Neural cell (in vitro differentiated cells): Measurements from ENCODE around the gene SLC25A52. TPM values are rescaled to one million over a fixed set of nuclear protein-coding genes. Genes with fewer than 3 reads are reported as not detected.
A peak's percentile ranks its signal among the peaks of the same experiment; 100 is the strongest.

ENCODE experiments used
- H2AFZ ChIP-seq: fragments of 200-600, 300-800 bp; sonication (generic), shearing (Covaris generic); 2 replicates; pipeline ENCODE4 v1.6.0; 2014; ENCODE audit warnings: low read depth, mild to moderate bottlenecking, antibody characterized with exemption, low read length, moderate library complexity
- H3F3A ChIP-seq: fragments of 200-600 bp; shearing (Covaris generic); 2 replicates; pipeline ENCODE4 v1.6.1; 2016; ENCODE audit warnings: mild to moderate bottlenecking, moderate library complexity, mixed read lengths, antibody characterized with exemption, low read length; ENCODE audit not compliant: insufficient read depth, poor library complexity, severe bottlenecking
- H3K27ac ChIP-seq: fragments of 200-600, 300-800 bp; sonication (generic), shearing (Covaris generic); 2 replicates; pipeline ENCODE4 v1.5.1; 2014; ENCODE audit warnings: mild to moderate bottlenecking, low read length, moderate library complexity
- H3K27me3 ChIP-seq: fragments of 300-800, 200-600 bp; sonication (generic), shearing (Covaris generic); 2 replicates; pipeline ENCODE4 v1.6.0; 2014; ENCODE audit warnings: mild to moderate bottlenecking, low read depth, low read length, moderate library complexity; ENCODE audit not compliant: insufficient read depth
- H3K36me3 ChIP-seq: fragments of 300-800, 200-600 bp; sonication (generic), shearing (Covaris generic); 2 replicates; pipeline ENCODE4 v1.5.1; 2014; ENCODE audit warnings: mild to moderate bottlenecking, antibody characterized with exemption, low read length, moderate library complexity; ENCODE audit not compliant: insufficient read depth
- H3K4me2 ChIP-seq: fragments of 300-800, 200-600 bp; sonication (generic), shearing (Covaris generic); 2 replicates; pipeline ENCODE4 v1.6.0; 2014; ENCODE audit warnings: mild to moderate bottlenecking, low read length
- H3K4me3 ChIP-seq: fragments of 300-800, 200-600 bp; sonication (generic), shearing (Covaris generic); 2 replicates; pipeline ENCODE4 v1.5.1; 2014; ENCODE audit warnings: mild to moderate bottlenecking, low read length, moderate library complexity
- H3K79me2 ChIP-seq: fragments of 200-600 bp; shearing (Covaris generic); replicated peaks from 2 replicates; pipeline ENCODE4 v1.6.0; 2014; ENCODE audit warnings: mild to moderate bottlenecking, low read length, moderate library complexity; ENCODE audit not compliant: insufficient read depth
- H3K9ac ChIP-seq: fragments of 300-800, 200-600 bp; sonication (generic), shearing (Covaris generic); 2 replicates; pipeline ENCODE4 v1.6.1; 2016; ENCODE audit warnings: mild to moderate bottlenecking, low read length, mixed read lengths
- H3K9me2 ChIP-seq: fragments of 200-600 bp; shearing (Covaris generic); 2 replicates; pipeline ENCODE4 v1.6.1; 2016; ENCODE audit warnings: mild to moderate bottlenecking, low read length, mixed read lengths; ENCODE audit not compliant: insufficient read depth
- H3K9me3 ChIP-seq: fragments of 200-600, 300-800 bp; sonication (generic), shearing (Covaris generic); 2 replicates; pipeline ENCODE4 v1.6.1; 2016; ENCODE audit warnings: mild to moderate bottlenecking, mixed run types, low read length, moderate library complexity, mixed read lengths
- H4K20me1 ChIP-seq: fragments of 200-600 bp; shearing (Covaris generic); 2 replicates; pipeline ENCODE4 v1.6.1; 2016; ENCODE audit warnings: mild to moderate bottlenecking, mixed run types; ENCODE audit not compliant: insufficient read depth
- EP300 ChIP-seq: fragments of 450-650 bp; conservative IDR thresholded peaks from 2 replicates; pipeline ENCODE4 v1.6.1; 2014; ENCODE audit warnings: antibody characterized with exemption, mild to moderate bottlenecking, moderate library complexity; ENCODE audit not compliant: poor library complexity, severe bottlenecking
- EZH2 ChIP-seq: fragments of 200-600, 300-800 bp; shearing (Covaris generic), sonication (generic); IDR thresholded peaks from 2 replicates; pipeline ENCODE4 v1.6.1; 2014; ENCODE audit warnings: antibody characterized with exemption, low read length, borderline replicate concordance, mild to moderate bottlenecking; ENCODE audit not compliant: insufficient read depth, poor library complexity, severe bottlenecking
- MXI1 ChIP-seq: fragments of 450-650 bp; conservative IDR thresholded peaks from 2 replicates; pipeline ENCODE4 v1.6.1; 2014; ENCODE audit warnings: antibody characterized with exemption, mild to moderate bottlenecking; ENCODE audit not compliant: poor library complexity, severe bottlenecking
- POLR2AphosphoS5 ChIP-seq: IDR thresholded peaks from 2 replicates; pipeline ENCODE4 v1.6.1; 2012
- RAD21 ChIP-seq: fragments of 450-650 bp; conservative IDR thresholded peaks from 2 replicates; pipeline ENCODE4 v1.6.1; 2014; ENCODE audit warnings: antibody characterized with exemption, mild to moderate bottlenecking, moderate library complexity
- SMC3 ChIP-seq: fragments of 450-650 bp; conservative IDR thresholded peaks from 2 replicates; pipeline ENCODE4 v1.6.1; 2014; ENCODE audit warnings: antibody characterized with exemption, mild to moderate bottlenecking, moderate library complexity; ENCODE audit not compliant: poor library complexity
- TAF1 ChIP-seq: IDR thresholded peaks from 2 replicates; pipeline ENCODE4 v1.6.1; 2012; ENCODE audit warnings: low read depth
- polyA plus RNA-seq: library from polyadenylated mRNA; depleted of rRNA; stranded (reverse); fragments of >200 nt; gene quantifications from 2 replicates; pipeline ENCODE4 v1.2.3, GENCODE V29; 2014
- TF ChIP-seq, protein P1 (sequence below): fragments of 450-650 bp; IDR thresholded peaks from 2 replicates; pipeline ENCODE4 v1.5.1; 2014; ENCODE audit warnings: antibody characterized with exemption, mild to moderate bottlenecking, moderate library complexity; ENCODE audit not compliant: poor library complexity, severe bottlenecking
- TF ChIP-seq, protein P2 (sequence below): IDR thresholded peaks from 2 replicates; pipeline ENCODE4 v1.6.1; 2012; ENCODE audit warnings: borderline replicate concordance

SLC25A52 gene
- polyA plus RNA-seq, 1 donor from 2014 or later = not detected

DNA sequence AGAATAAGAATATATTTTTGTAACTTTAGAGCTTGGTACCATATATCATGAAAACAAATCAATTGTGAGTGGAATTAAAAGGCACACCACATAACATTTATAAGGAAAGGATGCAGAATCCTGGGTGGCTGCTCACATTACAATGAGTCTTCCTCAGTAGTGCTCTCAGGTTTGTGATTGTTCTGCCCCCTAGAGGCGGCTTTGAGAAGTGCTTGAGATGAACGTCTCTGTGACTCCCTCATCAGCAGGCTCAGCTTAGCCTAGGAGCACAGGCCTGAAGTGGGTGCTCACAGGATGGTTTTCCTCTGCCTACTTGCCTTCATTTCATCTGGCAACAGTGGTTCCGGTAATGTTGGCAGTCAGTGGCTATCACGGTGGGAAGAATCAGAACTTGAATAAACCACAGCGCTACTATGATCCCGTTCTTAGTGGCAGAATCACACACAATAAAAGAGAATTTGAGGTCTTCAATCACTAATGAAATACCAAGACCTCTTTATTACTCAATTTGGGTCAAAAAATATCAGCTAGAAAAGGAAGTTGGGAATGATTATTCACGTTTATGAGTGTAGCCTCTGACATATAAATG, 38.2 kb downstream of the SLC25A52 start:
- Histone ChIP-seq H3K4me2 (no peak overlapping the region), H3K4me3 (no peak overlapping the region), H3K9me2 (no peaks in the 10 kb centered on the region), H4K20me1 (no peaks in the 10 kb centered on the region), H3K9me3 (no peaks in the 10 kb centered on the region), H3K9ac (no peak overlapping the region), H2AFZ (no peak overlapping the region), H3F3A (no peaks in the 10 kb centered on the region), H3K27ac (no peak overlapping the region), H3K27me3 (no peaks in the 10 kb centered on the region), H3K36me3 (no peaks in the 10 kb centered on the region), H3K79me2 (no peaks in the 10 kb centered on the region)
- TF ChIP-seq POLR2AphosphoS5 (no peak), MXI1 (no peak), RAD21 (peak; percentile 68), EP300 (no peak), TAF1 (no peak), EZH2 (no peak), SMC3 (peak; percentile 67)
- TF ChIP-seq, protein P1, sequence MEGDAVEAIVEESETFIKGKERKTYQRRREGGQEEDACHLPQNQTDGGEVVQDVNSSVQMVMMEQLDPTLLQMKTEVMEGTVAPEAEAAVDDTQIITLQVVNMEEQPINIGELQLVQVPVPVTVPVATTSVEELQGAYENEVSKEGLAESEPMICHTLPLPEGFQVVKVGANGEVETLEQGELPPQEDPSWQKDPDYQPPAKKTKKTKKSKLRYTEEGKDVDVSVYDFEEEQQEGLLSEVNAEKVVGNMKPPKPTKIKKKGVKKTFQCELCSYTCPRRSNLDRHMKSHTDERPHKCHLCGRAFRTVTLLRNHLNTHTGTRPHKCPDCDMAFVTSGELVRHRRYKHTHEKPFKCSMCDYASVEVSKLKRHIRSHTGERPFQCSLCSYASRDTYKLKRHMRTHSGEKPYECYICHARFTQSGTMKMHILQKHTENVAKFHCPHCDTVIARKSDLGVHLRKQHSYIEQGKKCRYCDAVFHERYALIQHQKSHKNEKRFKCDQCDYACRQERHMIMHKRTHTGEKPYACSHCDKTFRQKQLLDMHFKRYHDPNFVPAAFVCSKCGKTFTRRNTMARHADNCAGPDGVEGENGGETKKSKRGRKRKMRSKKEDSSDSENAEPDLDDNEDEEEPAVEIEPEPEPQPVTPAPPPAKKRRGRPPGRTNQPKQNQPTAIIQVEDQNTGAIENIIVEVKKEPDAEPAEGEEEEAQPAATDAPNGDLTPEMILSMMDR = peak; percentile 75
- TF ChIP-seq, protein P2, sequence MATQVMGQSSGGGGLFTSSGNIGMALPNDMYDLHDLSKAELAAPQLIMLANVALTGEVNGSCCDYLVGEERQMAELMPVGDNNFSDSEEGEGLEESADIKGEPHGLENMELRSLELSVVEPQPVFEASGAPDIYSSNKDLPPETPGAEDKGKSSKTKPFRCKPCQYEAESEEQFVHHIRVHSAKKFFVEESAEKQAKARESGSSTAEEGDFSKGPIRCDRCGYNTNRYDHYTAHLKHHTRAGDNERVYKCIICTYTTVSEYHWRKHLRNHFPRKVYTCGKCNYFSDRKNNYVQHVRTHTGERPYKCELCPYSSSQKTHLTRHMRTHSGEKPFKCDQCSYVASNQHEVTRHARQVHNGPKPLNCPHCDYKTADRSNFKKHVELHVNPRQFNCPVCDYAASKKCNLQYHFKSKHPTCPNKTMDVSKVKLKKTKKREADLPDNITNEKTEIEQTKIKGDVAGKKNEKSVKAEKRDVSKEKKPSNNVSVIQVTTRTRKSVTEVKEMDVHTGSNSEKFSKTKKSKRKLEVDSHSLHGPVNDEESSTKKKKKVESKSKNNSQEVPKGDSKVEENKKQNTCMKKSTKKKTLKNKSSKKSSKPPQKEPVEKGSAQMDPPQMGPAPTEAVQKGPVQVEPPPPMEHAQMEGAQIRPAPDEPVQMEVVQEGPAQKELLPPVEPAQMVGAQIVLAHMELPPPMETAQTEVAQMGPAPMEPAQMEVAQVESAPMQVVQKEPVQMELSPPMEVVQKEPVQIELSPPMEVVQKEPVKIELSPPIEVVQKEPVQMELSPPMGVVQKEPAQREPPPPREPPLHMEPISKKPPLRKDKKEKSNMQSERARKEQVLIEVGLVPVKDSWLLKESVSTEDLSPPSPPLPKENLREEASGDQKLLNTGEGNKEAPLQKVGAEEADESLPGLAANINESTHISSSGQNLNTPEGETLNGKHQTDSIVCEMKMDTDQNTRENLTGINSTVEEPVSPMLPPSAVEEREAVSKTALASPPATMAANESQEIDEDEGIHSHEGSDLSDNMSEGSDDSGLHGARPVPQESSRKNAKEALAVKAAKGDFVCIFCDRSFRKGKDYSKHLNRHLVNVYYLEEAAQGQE = no peak

DNA sequence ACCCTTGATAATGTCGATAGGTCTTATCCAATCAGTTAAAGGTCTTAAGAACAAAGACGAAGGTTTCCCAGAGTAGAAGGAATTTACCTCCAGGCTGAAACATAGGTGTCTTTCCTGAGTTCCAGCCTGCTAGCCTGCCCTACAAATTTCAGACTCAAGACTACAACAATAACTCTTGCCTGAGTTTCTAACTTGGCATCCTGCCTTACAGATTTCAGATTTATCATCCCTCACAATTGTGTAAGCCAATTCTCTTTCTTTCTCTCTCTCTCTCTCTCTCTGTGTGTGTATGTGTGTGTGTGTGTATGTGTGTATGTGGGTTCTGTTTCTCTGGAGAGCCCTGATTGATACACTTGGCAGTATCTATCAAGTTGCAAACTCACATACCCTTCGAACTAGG, 39.1 kb downstream of the SLC25A52 start:
- no peak for TF ChIP-seq TAF1
- TF ChIP-seq EZH2 = no peak
- TF ChIP-seq POLR2AphosphoS5 = no peak
- no peak for TF ChIP-seq MXI1
- TF ChIP-seq, protein P1 = no peak
- TF ChIP-seq SMC3 = no peak
- TF ChIP-seq, protein P2 = no peak
- no peak for TF ChIP-seq EP300
- TF ChIP-seq RAD21 = no peak
- Histone ChIP-seq H3K9me2 (no peaks in the 10 kb centered on the region), H3K36me3 (no peaks in the 10 kb centered on the region), H3K79me2 (no peaks in the 10 kb centered on the region), H3K27ac (no peak overlapping the region), H3K9ac (no peak overlapping the region), H3K27me3 (no peaks in the 10 kb centered on the region), H2AFZ (no peak overlapping the region), H3F3A (no peaks in the 10 kb centered on the region), H3K9me3 (no peaks in the 10 kb centered on the region), H3K4me2 (no peak overlapping the region), H4K20me1 (no peaks in the 10 kb centered on the region), H3K4me3 (no peak overlapping the region)
